Upper lobe of left lung (tissue), 6 donors: ENCODE data around the gene CRY1. TPM values are rescaled to one million over a fixed set of nuclear protein-coding genes. Genes with fewer than 3 reads are reported as not detected.
A peak's percentile ranks its signal among the peaks of the same experiment; 100 is the strongest.

Source experiments
- ATAC-seq, 2 donors: fragments of 200-7000 bp; cut with Tn5 transposase; one replicate each; pipeline ENCODE4 v1.9.1; 2022; ENCODE audit warnings: mild to moderate bottlenecking in 2 of 2, moderate library complexity in 2 of 2; ENCODE audit not compliant: low FRiP score in 2 of 2
- DNase-seq, 2 donors: peaks; one replicate each; pipeline ENCODE4 v3.0.0-alpha.2; 2019 to 2020
- H3K27ac ChIP-seq, 4 donors: fragments of 200-600 bp; sonication (generic); one replicate each; pipeline ENCODE4 v1.5.1; 2016 to 2019
- H3K27me3 ChIP-seq, 4 donors: fragments of 200-600 bp; sonication (generic); one replicate each; pipeline ENCODE4 v1.5.1; 2017 to 2019
- H3K36me3 ChIP-seq, 4 donors: fragments of 200-600 bp; sonication (generic); one replicate each; pipeline ENCODE4 v1.5.1; 2016 to 2019
- H3K4me1 ChIP-seq, 4 donors: fragments of 200-600 bp; sonication (generic); one replicate each; pipeline ENCODE4 v1.5.1; 2018 to 2019
- H3K4me3 ChIP-seq, 4 donors: fragments of 200-600 bp; sonication (generic); one replicate each; pipeline ENCODE4 v1.5.1; 2017 to 2019; ENCODE audit warnings: mild to moderate bottlenecking in 2 of 4, moderate library complexity in 1 of 4
- H3K9me3 ChIP-seq, 4 donors: fragments of 200-600 bp; sonication (generic); one replicate each; pipeline ENCODE4 v1.5.1; 2018 to 2019
- CTCF ChIP-seq, 6 experiments: fragments of 450-650 bp in 4 of 6; fragments of 200-600 bp in 2 of 6; sonication (generic) in 2 of 6; IDR thresholded peaks; one replicate each; pipeline ENCODE4 v1.5.1; 2016 to 2019; ENCODE audit warnings: antibody characterized with exemption in 6 of 6
- EP300 ChIP-seq, 4 donors: sonication (generic); formaldehyde crosslinking; IDR thresholded peaks; one replicate each; pipeline ENCODE4 v1.5.1; 2017; ENCODE audit warnings: antibody characterized with exemption in 4 of 4, control low read depth in 2 of 4
- POLR2A ChIP-seq, 4 donors: fragments of 450-650 bp; IDR thresholded peaks; one replicate each; pipeline ENCODE4 v1.5.1; 2016 to 2017; ENCODE audit warnings: antibody characterized with exemption in 4 of 4, mild to moderate bottlenecking in 2 of 4
- POLR2AphosphoS5 ChIP-seq, 2 donors: sonication (generic); formaldehyde crosslinking; IDR thresholded peaks; one replicate each; pipeline ENCODE4 v1.5.1; 2017; ENCODE audit warnings: antibody characterized with exemption in 2 of 2
- WGBS, 2 donors: methylation state at CpG; one replicate each; pipeline ENCODE4 v1.1.5; 2017 to 2018; 5-methylcytosine and 5-hydroxymethylcytosine counted together
- total RNA-seq, 6 donors: library from RNA; depleted of rRNA in 4 of 6; stranded (reverse); fragments of >200 nt in 4 of 6; gene quantifications; one replicate each; pipeline versions ENCODE4 v1.1.0 to v1.2.1, GENCODE V29; 2016 to 2021
- donor health status: DM: no; HTN: no; CAD: no; lungs with moderate emphysema.
- donor health status: DM: no; HTN: yes; CAD: no; lungs with severe emphysema.

Gene CRY1
- total RNA-seq, 6 donors from 2014 or later: 16.6 to 56.6 (median 42.0) TPM

- Histone ChIP-seq H3K27ac (no peak overlapping the region), H3K4me3 (no peak overlapping the region), H3K27me3 (no peaks in the 10 kb centered on the region), H3K4me1 (no peaks in the 10 kb centered on the region), H3K9me3 (no peaks in the 10 kb centered on the region), H3K36me3 (no peaks in the 10 kb centered on the region)
- ATAC-seq: no peak
- DNase-seq: no peak
- 84 to 96% methylated on average over 2 of the region's 2 CpGs for WGBS, 2 donors
- TF ChIP-seq POLR2A (IDR thresholded peaks at IDR 0.05) (no peak), POLR2AphosphoS5 (IDR thresholded peaks at IDR 0.05) (no peak)
These were observed 6.6 kb upstream of the CRY1 start for GRCh38 chr12:107099917-107100316.

GRCh38 chr12:107096571-107096970, 3.2 kb upstream of the CRY1 start:
- TF ChIP-seq EP300 (IDR thresholded peaks at IDR 0.05) (no peak), POLR2A (IDR thresholded peaks at IDR 0.05) (no peak), POLR2AphosphoS5 (IDR thresholded peaks at IDR 0.05) (no peak), CTCF (IDR thresholded peaks at IDR 0.05) (no peak)
- Histone ChIP-seq H3K27me3 (no peaks in the 10 kb centered on the region), H3K4me1 (peaks cover 10 to 19% (median 15%) of the 10 kb centered on the region in 4 donors), H3K27ac (no peak overlapping the region), H3K36me3 (no peaks in the 10 kb centered on the region), H3K4me3 (no peak overlapping the region), H3K9me3 (no peaks in the 10 kb centered on the region)
- ATAC-seq: no peak
- DNase-seq: peak in 1 of 2 donors; percentile 13
- 79 to 80% methylated on average over 3 of the region's 3 CpGs for WGBS, 2 donors

GRCh38 chr12:107094183-107094448, 767 bp upstream of the CRY1 start:
- no peak for DNase-seq
- WGBS, 2 donors: 3 to 9% methylated on average over 6 of the region's 6 CpGs
- Histone ChIP-seq H3K4me3 (peak overlapping the region; percentile 31 to 89 (median 64)), H3K9me3 (no peaks in the 10 kb centered on the region), H3K4me1 (peaks cover 15 to 29% (median 22%) of the 10 kb centered on the region in 4 donors), H3K27ac (peak overlapping the region; percentile 91 to 99 (median 96)), H3K27me3 (no peaks in the 10 kb centered on the region), H3K36me3 (no peaks in the 10 kb centered on the region)
- ATAC-seq: peak in 1 of 2 donors; percentile 1
- no peak for TF ChIP-seq POLR2AphosphoS5 (IDR thresholded peaks at IDR 0.05)
- TF ChIP-seq CTCF (IDR thresholded peaks at IDR 0.05): no peak
- TF ChIP-seq POLR2A (IDR thresholded peaks at IDR 0.05): no peak
- TF ChIP-seq EP300 (IDR thresholded peaks at IDR 0.05): no peak

GRCh38 chr12:107092669-107093416, 506 bp downstream of the CRY1 start:
- no peaks in the 10 kb centered on the region for H3K27me3 ChIP-seq
- H3K4me3 ChIP-seq: peak overlapping the region; percentile 62 to 89 (median 74)
- TF ChIP-seq POLR2A (IDR thresholded peaks at IDR 0.05) (no peak), POLR2AphosphoS5 (IDR thresholded peaks at IDR 0.05) (no peak), EP300 (IDR thresholded peaks at IDR 0.05) (no peak), CTCF (IDR thresholded peaks at IDR 0.05) (no peak)
- no peaks in the 10 kb centered on the region for H3K36me3 ChIP-seq
- DNase-seq: peak; percentile 52 to 93
- peaks cover 15 to 29% (median 22%) of the 10 kb centered on the region in 4 donors for H3K4me1 ChIP-seq
- H3K27ac ChIP-seq: peak overlapping the region; percentile 91 to 99 (median 96)
- ATAC-seq: peak; percentile 54 to 66
- H3K9me3 ChIP-seq: no peaks in the 10 kb centered on the region
- WGBS, 2 donors: 0% methylated on average over 32 to 51 of the region's 67 CpGs

- Histone ChIP-seq H3K36me3 (no peaks in the 10 kb centered on the region), H3K4me1 (peaks cover 15 to 29% (median 22%) of the 10 kb centered on the region in 4 donors), H3K4me3 (peak overlapping the region; percentile 62 to 89 (median 74)), H3K27me3 (no peaks in the 10 kb centered on the region), H3K27ac (peak overlapping the region; percentile 91 to 99 (median 96)), H3K9me3 (no peaks in the 10 kb centered on the region)
- TF ChIP-seq CTCF (IDR thresholded peaks at IDR 0.05): peak; percentile 53 to 90 (median 80)
- TF ChIP-seq POLR2A (IDR thresholded peaks at IDR 0.05): no peak
- ATAC-seq: peak; percentile 57 to 58
- 0 to 1% methylated on average over 6 of the region's 6 CpGs for WGBS, 2 donors
- peak in 1 of 2 donors; percentile 26 for DNase-seq
These were observed 1.2 kb downstream of the CRY1 start for GRCh38 chr12:107091989-107092641.
